ENCODE measurements around the gene HPGD.

DNA sequence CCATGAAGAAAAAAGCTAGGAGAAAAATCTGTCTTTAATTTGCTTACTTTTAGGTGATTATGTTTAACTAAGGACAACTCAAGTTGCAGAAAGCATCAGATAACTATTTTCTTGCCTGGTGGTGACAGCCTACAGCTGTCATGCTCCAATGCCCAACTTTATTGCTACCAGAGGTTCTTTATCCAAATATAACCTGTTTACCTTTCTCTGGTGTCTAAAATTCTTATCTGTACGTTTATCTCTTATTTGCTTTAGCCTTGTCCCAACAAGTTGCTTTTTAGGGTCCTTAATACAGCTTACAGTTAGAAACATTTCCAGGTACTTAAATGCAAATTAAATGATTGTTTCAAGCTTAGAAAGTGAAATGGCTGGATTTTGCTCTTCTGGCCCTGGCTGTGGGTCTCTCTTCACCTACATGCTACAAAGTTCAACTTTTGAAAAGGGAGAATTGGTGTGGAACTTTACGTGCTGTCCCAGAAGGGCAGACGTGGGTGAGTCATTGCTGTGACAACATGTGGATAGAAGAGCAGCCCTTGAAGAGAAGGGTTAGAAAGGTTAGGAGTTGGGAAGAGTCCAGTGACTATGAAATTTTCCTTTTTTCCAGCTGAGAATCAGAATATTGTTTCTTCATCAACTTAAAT lies 60.7 kb downstream of the HPGD start:
- TF ChIP-seq POLR2A (IDR thresholded peaks at IDR 0.05; ENCODE audit: low read depth, low read length) (no peak), POLR2AphosphoS5 (IDR thresholded peaks at IDR 0.05; ENCODE audit: low read depth, low read length) (no peak)
